Activated T-helper 1 cell treated with anti-CD3 and anti-CD28 coated beads, Interleukin-2, amount 50 U/mL, for 16 hours (primary cell): Measurements from ENCODE around the gene CARM1.
"Not testable (repeated sequence)": the region's sequence is repeated elsewhere in the genome, so short reads cannot be mapped to it uniquely, and the experiment has no call there.

ENCODE experiments used
- DNase-seq, 2 donors: peaks; one replicate each; pipeline ENCODE4 v3.0.0-alpha.2; 2020; ENCODE audit warnings: low read depth in 1 of 2, low spot score in 1 of 2

Gene CARM1

DNA sequence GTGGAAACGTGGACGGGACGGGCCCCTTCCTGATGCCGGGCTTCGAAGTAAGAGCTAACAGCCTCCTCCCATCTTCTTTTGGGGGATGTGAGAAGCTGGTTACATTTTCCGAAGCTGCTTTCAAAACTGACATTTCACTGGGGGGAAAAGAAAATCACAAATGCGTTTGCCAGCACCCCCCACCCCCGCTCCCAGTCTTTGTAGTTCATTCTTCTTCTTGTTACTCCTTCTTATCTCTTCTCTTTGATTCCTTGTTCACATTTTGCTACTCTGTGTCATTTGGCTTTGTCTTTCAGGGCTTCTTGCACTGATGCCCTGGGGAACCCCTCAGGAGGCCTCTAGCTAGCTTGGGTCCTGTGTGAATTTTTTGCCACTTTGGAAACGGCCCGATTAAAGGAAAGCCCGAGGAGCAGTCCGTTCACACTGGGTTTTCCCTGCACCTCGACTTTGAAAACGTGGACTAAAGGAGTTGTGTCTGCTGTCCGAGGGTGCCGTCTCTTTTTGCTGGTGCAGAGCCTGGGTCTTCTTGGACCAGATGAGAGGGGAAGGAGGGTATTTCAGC, 1.3 kb downstream of the CARM1 start:
- no peak for DNase-seq

DNA sequence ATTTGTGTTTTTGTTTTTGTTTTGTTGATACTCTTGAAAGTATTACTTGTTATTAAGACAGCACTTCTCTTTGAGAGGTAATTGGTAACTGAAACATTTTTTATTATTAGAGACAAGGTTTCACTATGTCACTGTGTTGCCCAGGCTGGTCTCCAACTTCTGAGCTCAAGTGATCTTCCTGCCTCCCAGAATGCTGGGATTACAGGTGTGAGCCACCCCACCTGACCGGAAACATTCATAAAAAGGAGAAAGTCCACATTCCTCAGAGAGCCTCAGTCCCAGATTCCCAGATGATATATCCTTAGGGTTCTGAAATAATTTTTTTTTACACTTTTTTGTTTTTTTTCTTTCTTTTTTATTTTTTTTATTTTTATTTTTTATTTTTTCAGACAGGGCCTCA, 2.7 kb downstream of the CARM1 start:
- DNase-seq = no peak

DNA sequence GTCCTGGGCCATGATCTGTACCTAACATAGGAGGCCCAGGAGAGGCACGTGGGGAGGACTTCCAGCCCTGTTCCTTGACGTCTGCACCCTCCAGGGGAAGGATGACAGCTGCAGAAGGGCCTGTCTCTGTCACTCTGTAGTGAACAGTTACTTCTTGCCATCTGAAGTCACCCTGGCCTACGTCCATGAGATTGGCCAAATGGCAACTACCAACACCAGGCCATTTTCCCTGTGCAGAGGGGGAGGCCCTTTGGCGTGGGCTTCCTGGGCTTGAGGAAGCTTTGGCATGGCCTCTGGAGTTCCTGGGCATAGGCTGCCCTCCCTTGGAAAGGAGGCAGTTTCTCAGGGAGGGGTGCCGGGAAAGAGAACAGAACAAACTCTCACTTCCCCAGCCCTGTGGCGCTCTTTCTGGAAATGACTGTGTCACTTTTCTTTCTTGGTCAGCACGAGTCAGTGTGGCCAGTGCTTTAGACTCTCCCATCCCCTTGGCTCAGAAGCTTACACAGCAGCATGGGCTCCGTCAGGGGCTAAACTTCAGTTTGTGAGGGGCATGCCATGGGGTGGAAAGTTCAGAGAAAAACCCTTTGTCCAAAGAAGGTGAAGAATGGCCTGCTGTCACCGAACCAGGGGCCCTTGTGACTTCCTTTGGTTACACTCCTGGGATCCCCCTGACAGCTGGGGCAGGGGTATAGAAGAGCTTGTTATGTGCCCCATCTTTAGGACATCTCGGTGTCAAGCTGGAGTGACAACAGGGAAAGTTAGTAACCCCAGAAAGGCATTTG, 5.3 kb downstream of the CARM1 start:
- DNase-seq = no peak

- not testable (repeated sequence) for DNase-seq
Observed at GRCh38 chr19:10877608-10878007, 6.3 kb downstream of the CARM1 start.

DNA sequence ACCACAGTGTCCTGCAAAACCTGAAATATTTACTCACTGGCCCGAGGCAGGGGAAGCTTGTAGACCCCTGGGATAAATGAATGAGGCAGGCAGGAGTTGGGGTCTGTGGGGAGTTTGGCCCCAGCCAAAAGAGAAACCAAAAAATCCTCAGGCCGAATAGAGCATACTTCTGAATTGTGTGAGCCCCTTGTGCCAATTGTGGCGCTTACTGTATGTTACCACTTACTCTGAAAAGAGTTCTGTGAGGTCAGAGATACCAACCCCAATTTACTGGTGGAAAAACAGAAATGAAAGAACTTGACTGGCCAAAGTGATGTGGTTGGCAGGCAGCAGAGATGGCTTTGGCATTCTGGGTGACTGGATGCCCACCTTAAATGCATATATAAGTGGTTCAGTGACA, 6.9 kb downstream of the CARM1 start:
- no peak for DNase-seq

DNA sequence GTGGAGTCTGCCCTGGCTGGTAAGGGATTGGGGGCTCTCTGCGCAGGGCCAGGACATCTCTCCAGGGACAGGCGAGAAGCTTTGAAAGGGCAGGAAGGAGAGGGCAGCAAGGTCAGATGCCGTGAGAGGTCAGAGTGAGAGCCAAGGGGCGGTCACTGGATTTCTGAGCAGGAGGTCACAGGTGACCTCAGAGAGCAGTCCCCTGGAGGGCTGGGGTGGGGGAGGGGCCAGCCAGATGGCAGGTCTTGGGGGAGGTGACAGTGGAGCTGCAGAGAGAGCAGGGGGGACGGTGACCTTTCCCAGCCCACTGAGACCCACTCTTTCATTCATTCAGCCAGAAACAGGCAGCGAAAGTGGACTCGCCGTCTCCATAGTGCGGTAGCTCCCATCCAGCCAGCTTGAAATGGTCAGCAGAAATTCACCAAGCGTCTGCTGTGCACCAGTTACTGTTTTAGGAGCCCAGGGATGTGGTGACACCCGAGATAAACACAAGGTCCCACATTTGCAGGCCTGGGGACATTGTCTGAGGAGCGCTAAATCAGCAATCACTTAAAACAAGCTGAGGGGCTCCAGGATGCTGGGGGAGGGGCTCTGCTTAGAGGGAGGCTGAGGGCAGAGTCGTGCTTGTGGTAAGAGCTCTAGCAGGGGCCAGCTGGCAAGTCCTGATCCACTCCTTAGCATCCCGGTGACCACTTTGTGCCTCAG, 10.2 kb downstream of the CARM1 start:
- DNase-seq = no peak

GRCh38 chr19:10882108-10882457, 10.7 kb downstream of the CARM1 start:
- no peak for DNase-seq

DNA sequence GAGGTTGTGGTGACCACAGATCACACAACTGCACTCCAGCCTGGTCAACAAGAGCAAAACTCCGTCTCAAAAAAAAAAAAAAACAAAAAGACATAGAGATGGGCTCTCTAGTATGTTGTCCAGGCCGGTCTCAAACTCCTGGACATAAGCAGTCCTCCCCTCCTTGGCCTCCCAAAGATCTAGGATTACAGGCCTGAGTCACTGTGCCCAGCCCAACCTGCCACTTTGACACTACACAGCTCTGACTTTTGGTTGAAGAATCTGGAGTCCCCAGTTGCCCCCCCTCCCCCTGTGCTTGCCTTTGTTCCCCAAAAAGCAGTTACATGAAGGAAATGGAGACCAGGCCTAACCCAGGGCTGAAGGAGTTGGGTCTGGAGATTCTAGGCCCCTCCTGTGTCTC, 12.9 kb downstream of the CARM1 start:
- no peak for DNase-seq

- DNase-seq = no peak
Observed at GRCh38 chr19:10885201-10886169, 14.1 kb downstream of the CARM1 start.

DNA sequence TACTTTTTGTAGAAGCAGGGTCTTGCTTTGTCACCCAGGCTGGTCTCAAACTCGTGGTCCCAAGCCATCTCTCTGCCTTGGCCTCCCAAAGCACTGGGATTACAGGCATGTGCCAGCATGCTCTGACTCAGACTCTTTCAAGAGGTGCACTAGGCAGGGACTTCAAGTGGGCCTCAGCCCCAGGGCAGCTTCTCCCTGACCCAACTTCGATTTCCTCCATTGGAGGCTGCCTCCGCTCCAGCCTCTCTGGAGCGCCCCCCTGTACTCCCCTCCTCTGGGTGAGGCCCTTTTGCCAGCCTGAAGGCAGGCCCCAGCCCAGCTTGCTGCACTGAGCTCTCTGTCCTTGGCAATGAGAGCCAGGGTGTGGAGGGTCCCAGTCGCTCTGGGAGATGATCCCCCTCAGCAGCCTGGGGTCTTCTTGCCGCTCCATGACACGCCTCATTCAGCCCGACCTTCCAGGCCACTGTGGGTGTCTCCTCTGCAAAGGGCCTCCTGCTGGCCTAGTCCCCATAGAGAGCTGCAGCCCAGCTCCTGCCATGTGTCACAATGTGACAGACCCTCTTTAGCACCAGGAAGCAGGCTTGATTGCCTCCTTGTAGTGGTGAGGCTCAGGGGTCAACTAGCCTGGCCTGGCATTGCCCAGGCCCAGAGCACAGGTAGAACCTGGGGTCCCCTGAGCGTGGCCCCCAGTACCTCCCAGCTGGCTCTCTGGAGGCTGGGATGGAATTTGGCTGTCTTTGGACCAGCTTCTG, 16.4 kb downstream of the CARM1 start:
- no peak for DNase-seq

DNA sequence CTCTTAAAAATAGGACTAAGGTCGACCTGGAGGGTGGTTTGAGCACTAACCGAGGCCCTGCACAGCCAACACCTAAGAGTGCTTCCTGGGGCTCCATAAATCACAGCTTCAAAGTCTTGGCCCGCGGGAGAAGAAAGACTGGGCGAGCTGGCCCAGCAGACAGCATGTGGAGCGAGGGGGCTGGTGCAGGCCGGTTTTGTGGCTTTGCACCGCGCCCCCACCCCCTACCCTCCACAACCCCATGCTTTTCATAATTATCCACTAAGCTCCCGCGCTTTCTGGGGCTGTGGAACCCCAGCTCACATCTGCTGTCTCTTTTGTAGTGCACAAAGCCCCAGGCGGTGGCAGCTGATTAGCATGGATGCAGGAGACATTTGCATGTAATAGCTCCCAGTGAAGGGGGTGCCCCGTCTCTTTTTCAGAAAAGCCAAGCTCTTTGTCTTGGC, 17.1 kb downstream of the CARM1 start:
- DNase-seq = no peak

GRCh38 chr19:10889880-10890279, 18.5 kb downstream of the CARM1 start:
- DNase-seq = no peak

- no peak for DNase-seq
Observed at GRCh38 chr19:10891405-10892086, 20.2 kb downstream of the CARM1 start.

DNA sequence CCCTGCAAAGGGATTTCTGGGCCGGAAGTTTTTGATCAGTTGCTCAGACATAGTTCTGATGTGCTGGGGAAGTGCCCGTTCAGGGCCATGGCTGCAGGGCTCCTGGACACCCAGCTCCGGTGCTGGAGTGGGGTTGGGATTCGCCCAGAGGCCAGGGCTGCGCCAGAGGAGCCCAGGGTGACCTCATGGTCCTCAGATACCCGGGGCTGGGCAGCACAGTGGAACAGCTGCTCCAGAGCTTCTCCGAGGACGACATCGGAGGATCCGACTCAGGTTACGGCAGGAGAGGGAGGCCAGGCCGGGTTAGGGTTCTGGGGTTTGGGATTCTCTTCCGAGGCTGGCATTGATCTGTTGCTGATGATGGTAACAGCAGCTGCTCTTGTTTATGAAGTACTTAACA, 20.9 kb downstream of the CARM1 start:
- DNase-seq = no peak

- no peak for DNase-seq
Observed at GRCh38 chr19:10894911-10895213, 23.5 kb downstream of the CARM1 start.

DNA sequence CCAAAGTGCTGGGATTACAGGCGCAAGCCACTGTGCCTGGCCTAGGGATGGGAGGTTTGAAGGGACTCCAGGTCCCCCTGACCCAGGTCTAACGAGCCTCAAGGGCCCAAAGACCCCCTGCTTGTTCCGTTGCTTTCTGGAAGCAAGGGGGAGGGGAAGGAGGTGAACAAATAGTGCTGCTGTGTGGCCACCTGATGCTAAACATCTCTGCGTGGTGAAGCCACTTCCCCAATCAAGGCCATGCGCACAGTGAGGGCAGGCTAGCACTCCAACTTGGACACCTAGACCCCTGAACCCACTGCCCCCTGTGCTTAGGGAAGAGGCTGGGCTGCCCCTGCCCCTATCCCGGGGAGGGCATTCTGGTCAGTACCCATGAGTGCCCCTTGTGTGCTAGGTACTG, 24.0 kb downstream of the CARM1 start:
- DNase-seq = no peak

GRCh38 chr19:10895920-10896319, 24.6 kb downstream of the CARM1 start:
- DNase-seq = no peak

DNA sequence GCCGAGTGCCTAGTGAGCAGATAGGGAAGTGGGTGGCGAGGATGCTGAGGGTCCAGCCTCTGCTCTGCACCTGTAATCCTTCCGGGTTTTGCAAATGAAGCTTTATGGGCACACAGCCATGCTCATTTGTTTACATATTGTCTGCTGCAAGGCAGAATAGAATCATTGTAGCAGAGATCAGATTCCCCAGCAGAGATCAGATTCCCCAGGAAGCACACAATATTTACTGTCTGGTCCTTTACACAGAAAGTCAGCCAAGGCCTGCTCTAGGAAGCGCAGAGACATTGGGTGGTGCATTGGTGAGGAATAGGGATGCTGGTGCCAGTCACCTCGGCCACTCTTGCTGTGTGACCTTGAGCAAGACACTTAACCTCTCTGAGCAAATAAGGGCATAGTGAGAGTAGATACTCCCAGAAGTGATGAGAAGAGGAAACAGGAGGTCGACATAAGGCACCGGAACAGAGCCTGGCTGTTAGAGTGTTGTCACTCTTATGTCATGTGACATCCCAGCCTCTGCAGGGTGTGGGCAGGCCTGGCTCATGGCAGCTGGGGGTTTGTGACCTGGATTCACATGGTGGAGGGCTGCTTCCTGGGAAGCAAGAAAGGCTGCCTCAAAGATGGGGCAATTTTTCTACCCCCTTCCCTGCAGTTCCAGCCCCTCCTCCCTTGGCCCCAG, 25.6 kb downstream of the CARM1 start:
- DNase-seq = no peak

- no peak for DNase-seq
Observed at GRCh38 chr19:10898633-10899032, 27.3 kb downstream of the CARM1 start.
